GM21723 (cell line): ENCODE measurements around the gene HSPH1.
A peak's percentile ranks its signal among the peaks of the same experiment; 100 is the strongest.

Source experiments
- ATAC-seq: cut with Tn5 transposase; IDR thresholded peaks from one replicate; pipeline ENCODE4 v1.9.1; 2021; ENCODE audit warnings: mild to moderate bottlenecking, moderate library complexity; ENCODE audit not compliant: unreplicated experiment

Gene HSPH1

DNA sequence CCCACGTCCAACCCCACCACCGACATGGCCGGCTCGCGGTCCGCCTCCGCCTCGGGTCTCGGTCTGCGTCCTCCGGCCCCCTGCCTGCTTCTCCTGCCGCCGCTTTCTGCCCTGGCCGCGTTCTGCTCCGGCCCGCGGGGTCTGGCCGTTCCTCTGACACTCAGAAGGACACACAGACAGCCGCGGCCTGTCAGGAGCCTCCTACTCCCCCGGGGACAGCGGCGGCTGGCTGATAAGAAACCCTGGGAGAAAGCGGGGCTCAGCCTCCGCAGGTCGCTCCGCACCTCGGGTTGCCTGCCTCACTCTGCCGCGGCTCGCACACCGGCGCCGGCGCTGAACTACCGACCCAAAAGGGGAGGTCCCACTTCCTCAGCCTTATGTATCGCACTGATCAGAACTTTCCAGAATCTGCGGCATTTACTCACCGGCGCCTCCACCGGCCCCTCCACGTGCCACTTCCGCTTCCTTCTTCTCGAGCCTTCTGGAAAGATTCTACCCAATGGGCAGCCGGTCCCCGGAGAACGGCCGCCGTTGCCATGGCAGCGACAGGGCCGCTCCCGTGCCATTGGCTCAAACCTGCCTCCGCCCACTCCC lies at the start of gene HSPH1:
Gene HSPH1, minus strand, starts transcription at position 348 of the 594 bp plus-strand sequence. Its CDS starts 322 bp downstream, at position 26.
- peak; percentile 83 for ATAC-seq

DNA sequence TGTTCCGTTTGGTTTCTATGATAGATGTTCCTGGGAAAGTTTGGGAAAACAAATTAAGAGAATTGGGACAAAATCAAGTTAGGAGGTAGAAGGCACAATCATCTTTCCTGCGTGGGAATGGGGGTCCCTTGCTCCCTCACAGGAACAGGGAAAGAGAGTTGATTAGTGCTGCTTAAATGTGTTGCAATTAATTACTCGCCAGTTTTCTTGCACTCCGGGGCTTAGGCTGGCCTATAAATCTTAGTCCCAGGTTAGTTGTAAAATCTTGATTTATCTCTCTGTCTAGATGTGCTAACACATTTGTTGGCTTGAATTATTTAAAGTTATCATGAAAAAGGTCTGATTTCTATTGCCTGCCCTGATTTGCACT lies 48.1 kb upstream of the HSPH1 start:
- ATAC-seq, result no peak

DNA sequence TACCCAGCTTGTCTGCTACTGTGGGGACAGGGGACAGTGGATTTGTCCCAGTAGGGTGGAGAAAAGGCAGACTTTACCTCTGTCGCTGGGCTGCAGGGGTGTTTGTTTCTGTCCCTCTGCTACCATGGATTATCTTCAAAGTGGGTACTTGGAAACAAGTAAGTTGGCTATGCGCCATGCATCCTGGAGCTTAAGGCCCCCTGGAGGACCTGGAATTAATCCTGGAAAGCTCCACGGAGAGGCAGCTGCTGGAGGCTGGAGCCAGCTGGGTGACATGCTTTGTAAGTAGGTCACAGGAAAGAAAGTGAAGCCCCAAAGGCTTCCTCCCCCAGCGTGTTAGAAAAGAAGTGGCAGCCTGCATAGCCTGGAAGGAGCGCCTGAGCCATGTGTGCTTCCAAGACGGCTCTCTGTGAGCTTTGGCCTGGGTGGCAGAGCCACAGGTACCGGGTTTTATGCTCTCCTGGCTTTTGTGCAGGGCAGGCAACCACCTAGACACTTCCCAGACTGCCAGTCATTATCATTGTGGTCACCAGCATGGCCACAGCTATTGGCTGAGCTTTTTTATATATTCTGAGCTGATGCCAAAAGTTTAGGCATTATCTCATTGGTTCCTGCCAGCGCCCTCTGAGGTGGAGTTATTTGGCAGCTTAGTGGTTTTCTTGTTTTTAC lies 47.6 kb upstream of the HSPH1 start:
- no peak for ATAC-seq

DNA sequence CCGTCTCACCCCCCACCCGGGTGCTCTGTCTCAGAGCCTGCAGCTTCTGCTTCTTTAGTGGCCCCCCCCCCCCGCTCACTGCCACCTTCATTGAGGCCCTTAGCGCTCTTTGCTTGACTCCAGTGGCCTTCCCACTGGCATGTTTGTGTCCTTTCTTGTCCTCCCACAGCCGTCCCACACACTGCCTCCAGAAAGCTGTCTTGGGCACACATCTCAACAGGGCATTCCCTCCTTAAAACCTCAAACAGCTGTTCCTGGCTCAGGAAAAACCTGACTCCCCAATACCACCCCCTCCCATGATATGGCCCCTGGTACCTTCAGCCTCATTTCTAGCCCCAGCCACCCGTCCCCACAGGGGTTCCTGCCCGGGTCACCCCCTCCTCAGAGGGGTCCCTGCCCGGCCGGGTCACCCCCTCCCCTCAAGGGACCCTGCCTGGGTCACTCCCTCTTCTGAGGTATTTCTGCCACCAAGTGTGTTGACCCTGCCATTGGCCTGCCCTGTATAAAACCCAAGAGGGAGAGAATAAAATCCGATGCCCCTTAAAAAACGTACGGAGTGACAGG lies 46.9 kb upstream of the HSPH1 start:
- no peak for ATAC-seq

DNA sequence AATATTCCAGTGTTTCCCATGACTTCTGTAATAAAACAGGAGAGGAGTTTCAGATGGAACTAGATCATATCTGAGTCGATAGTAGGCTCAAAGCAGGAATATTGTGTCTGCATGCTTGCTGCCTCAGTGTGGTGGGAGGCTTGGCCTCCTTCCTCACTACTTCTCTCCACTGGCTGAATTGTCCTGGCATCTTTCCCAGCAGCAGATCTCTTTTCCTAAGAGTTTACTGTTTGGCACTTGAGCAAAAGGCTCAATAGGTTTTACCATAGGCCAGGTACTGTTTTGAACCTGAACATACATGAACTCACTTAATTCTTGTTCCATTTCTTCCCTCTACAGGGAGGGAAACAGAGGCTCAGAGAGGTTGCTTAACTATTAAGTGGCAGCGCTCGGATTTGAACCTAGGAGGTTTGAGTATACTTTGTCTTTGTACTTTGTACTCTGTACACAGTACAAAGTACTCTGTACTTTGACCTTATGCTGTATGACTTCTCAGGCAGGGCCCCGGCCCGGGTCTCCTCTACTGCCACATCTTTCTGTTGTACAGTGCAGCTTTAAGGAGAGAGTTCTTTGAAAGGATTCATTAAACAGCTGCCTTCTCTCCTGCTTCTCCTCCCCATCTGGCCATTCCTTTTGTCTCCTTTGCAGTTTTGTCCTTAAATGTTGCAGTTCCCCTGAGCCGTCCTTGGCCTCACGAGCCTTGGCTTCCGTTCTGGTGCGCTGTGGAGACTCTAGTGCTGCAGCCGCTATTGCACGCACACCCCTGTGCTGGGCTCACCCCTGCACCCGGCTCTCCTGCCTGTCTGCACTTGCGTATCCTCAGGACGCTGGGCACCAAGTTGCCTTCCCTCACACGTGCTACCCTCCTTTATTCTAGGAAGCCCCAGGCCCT lies 46.2 kb upstream of the HSPH1 start:
- no peak for ATAC-seq

DNA sequence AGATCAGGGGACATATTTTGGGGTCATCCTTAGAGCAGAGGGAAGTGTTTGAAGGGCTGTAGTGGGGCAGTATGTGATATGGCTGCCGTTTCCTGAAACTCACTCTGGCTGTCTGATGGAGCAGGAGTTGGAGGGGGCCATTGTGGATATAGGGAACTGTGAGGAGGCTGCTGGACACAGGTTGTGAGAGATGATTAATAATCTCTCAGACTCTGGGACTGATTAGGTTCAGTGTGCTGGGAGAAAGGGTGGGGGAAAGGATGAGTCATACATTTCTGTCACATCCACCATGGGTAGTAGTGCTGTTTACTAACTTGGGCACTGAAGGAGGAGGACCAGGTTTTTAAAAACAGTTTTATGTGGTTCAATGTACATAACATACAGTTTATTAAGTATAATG lies 42.9 kb upstream of the HSPH1 start:
- no peak for ATAC-seq

DNA sequence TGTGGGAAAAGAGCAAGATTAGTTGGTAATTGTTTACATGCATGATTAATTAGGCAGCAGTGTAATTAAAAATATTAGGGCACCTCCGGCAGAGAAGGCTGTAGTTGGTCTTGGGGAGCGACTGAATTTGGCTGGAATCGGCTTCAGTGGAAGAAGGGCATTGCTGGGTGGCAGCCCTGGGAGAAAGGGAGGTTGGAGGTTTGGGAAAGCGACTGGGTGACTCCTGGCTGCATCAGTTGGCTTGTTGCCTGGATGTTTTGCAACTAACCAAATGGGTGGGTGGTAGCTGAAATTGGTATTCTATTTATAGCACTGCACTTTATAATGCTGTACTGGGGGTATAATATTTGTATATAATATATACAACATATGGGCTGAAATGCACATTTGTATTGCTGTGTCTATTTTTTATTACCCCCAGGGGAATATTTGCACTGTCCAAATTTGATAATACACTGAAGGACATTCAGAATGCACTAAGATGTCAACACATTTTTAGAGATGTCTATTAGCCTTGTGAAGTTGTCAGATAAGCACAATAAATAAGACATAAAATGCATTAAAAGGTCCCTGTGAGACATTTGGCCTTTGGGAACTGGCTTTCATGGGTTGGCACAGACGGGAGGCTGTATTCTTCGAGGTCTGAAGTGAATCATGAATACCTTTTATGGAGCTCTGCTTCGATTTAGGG lies 39.8 kb upstream of the HSPH1 start:
- ATAC-seq, result no peak

DNA sequence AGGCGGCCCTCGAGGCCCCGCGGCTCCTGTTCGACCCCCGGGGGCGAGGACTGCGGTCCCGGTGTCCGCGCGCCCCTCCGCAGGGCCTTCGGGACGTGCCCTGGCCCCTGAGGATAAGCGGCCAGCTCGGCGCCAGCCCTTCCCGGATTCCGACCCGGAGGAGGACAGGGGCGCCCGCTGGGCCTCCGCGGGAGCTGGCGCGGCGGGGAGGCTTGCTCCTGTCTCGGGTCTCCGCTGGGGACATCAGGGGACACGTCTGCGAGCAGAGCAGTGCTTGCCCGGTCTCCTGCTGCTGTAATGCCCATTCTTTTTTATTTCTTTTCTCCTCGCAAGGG lies 38.9 kb upstream of the HSPH1 start:
- peak; percentile 29 for ATAC-seq

DNA sequence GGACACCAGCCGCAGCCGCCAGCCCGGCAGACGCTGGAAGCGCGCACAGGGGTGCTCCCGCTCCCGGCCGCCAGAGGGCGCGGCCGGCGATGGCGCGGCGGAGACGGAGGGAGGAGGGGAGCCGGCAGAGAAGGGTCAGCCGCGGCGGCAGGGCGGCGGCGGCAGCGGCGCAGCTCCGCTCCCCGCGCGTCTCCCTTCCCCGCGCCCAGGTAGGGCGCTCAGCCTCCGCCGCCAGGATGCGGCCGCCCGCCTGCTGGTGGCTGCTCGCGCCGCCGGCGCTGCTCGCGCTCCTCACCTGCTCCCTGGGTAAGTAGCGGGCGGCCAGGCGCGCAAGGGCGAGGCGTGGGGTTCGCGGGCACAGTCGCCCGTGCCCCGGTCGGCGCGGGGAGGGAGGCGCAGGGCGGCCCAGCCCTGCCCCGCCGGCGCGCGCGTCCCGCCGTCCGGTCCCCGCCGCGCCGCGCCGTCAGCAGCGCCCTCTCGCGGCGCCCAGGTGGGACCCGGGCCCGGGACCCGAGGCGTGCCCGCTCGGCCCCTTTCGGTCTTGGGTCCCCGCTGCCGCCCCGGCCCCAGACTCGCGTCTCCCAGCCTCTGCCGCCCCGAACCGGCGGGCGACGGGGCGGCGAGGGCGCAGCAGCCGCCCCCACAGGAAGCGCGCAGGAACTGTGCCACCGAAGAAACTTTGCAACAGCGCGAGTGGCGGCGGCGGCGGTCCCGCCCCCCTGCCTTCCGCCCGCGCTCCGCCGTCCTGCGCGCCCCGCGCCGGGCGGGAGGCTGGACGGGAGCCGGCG lies 38.3 kb upstream of the HSPH1 start, which contains the start of gene B3GLCT:
Gene B3GLCT, plus strand, starts transcription at position 127 of the 788 bp plus-strand sequence. Its CDS starts 110 bp downstream, at position 237.
- ATAC-seq, result peak; percentile 89

DNA sequence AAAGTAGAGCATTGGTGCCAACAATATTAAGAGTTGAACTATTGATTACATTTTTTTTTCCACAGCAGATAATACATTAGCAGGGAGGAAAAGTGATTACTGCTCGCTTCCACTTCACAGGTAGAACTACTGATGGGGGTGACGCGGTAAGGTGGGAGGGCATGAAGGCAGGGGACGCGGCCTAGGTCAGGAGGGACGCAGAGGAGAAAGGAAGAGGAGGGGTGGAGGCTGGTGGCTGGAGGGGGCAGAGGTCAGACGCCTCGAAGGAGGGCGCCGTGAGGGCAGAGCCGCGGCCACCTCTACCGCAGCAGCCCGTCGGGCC lies 37.8 kb upstream of the HSPH1 start:
- no peak for ATAC-seq

DNA sequence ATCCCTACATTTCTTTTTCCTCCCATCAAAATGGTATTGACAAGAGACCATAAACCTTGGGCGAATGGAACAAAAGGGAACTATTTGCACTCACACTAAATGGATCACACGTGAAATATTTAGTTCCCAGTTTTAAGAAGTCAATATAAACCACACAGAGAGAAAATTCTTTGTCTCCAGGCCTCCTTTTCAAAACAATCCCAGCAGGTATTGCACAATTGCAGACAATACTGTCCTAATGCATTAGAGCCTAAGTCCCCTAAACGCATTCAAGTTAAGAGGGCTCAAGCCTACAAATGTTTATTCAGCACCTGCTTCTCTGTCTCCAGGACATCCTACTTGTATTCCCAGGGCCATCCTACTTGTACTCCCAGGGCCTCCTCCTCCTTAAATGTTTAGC lies 36.8 kb upstream of the HSPH1 start:
- ATAC-seq, result no peak

DNA sequence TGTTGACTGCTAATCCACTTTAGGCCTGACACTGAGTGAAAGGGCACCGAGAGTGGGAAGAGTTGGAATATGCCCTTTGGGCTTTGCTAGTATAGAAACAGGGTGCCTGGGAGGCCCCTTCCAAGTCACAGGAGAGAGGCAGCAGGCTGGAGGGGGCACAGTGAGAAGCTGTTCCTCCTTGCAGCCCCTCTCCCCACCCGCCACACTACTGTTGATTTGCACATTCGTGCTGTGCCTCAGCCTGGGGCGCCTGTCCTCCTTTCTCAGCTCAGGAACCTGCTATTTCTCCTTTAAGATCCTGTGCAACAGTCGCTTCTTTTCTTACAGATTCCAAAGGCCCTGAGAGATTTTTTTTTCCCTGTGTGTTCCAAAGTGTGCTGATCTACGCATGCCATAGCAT lies 35.3 kb upstream of the HSPH1 start:
- ATAC-seq, result no peak

DNA sequence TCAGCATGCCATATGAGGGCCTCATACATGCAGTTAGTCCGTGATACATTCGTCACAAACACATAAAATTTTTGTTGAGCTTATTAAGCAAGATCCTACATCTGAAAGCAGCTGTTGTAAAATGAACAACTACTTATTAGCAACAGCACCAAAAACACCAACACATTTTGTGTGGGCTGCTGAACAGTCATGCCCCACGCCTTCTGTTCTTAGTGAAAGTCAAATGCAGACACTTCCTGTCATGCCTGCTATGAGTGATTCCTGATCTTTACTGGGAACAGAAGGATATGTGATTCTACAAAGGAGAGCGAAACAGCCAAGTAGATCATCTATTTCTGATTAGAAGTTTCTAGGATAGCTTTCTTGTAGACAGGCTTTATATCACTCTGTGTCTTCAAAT lies 33.9 kb upstream of the HSPH1 start:
- no peak for ATAC-seq

DNA sequence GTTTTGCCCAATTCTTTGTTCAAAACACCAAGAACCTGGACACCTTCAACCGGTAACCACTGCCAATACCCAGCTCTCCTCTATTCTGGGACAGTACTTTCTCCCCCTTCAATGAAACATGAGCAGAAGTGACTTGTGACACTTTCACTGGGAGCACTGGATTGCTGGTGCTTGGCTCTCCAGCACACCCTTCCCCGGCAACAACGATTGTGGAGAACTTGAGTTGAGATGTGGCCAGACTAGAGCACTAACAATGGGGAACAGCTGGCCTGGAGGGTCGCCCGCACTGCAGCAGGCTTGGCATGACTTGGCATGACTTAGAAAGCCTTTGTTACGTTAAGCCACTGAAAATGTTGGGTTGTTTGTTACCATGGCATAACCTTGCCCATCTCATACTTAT lies 30.6 kb upstream of the HSPH1 start:
- ATAC-seq, result no peak

DNA sequence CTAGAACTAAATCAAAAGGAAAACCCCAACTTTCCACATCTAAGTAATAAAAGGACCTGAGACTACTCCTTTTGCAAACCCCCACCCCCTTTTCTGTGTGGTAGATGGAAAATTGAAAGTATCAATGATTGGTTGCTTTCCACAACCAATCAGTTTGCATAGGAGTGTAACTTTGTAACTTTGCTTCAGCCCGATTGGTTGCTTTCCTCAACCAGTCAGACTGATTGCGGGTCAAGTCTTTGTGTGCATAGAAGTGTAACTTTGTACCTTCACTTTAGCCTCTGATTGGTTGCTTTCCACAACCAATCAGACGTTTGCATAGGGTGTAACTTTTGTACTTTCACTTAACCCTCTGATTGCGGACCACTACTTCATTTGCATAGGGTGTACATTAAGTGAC lies 30.0 kb upstream of the HSPH1 start:
- no peak for ATAC-seq

DNA sequence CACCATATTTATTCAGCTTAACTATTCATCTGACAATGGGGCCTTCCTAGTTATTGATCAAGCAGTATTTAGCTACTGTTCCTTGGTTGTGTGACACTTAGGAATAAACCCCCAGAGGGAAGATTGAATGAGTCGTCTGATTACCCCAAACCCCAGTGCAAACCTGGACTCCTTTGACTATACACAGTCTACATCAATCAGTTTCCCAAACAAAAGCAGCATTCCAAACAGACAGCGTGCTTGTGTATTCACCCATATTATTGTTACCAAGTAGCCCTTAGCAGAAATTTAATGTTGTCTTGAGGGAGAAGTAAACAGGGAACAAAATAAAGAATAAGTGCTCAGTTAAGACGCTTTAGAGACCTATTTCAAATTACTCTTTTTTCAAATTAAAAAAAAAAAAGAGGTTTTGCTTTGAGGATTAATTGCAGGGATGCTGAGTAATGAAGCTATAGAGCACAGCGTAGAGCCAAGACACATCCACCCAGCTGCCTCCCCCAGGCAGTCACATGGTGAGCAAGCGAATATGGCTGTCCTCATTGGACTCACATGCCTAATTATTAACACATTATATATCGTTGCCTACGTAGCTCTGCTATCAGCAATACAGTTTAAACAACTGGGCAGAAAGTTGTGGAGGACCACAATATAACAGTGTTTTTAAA lies 23.4 kb upstream of the HSPH1 start:
- ATAC-seq, result no peak

DNA sequence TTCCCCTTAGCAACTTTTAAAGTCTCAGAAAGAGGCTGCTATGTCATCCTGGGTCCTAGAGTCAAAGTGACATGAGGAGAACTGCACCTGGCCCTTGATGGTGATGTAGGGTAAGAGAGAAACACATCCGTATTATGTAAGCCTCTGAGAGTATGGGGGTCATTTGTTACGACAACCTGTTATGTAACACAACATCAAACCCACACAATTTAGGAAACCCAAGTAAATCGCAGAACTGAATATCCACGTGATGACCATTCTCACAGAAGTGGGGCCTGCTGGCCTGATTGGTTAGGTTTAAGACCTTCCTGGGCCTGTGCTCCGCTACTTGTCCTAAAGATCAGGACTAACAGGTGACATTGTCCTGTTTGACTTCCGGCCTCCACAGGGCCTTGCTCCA lies 22.7 kb upstream of the HSPH1 start:
- no peak for ATAC-seq

DNA sequence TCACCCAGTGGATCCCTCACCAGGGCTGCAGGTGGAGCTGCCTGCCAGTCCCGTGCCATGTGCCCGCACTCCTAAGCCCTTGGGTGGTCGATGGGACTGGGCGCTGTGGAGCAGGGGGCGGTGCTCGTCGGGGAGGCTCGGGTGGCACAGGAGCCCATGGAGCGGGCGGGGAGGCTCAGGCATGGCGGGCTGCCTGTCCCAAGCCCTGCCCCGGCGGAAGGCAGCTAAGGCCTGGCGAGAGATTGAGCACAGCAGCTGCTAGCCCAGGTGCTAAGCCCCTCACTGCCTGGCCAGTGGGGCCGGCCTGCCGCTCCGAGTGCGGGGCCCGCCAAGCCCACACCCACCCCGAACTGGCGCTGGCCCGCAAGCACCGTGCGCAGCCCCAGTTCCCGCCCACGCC lies 21.3 kb upstream of the HSPH1 start:
- no peak for ATAC-seq

DNA sequence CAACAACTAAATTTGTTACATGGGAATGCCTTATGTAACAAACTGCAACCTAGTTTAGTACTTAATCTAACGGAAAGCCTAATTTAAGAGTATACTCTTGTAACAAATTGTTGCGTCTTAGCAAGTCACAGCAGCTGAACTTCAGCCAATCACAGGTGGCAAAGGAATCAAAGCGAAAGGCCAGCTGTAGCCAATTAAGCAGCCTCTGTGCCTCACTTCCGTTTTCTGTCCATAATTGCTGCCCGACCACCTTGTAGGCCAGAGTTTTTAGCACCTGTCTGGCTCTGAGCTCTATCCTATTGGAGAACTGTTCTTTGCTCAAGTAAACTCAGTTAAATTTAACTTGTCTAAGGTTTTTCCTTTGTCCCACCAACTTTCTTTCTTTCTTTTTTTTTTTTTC lies 18.1 kb upstream of the HSPH1 start:
- no peak for ATAC-seq

DNA sequence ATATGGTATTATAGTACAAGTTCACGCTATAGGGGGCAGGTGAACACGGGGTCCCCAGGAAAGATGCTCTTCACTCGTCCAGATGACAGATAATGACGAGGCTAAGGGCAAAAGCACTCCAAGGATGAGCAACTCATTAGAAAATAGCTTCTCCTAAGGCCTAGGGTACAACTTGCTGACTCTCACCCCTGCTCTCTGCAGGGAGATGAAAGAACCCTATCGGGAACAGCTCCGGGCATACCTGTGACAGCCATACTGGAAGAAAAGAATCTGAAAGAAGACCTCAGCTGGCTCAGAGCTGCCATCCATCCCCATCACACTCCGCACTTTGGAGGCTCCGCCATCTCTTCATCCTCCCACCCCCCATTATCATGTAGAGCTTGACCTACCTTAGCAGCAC lies 17.5 kb upstream of the HSPH1 start:
- ATAC-seq, result no peak
